Measurements from ENCODE around the gene ATP2B1. TPM values are rescaled to one million over a fixed set of nuclear protein-coding genes. Genes with fewer than 3 reads are reported as not detected.

Gene ATP2B1
- total and polyA plus RNA-seq, 7 donors: 14.3 to 54.0 (median 30.1) TPM

- no peaks in the 10 kb centered on the region for H3K27me3 ChIP-seq (ENCODE audit: insufficient read depth in 3 of 3, low read length in 2 of 3)
- TF ChIP-seq CTCF (IDR thresholded peaks at IDR 0.05): no peak
- DNase-seq: no peak
- no peaks in the 10 kb centered on the region for H3K9me3 ChIP-seq
- no peaks in the 10 kb centered on the region for H3K4me1 ChIP-seq
- no peak overlapping the region for H3K4me3 ChIP-seq
- WGBS, 3 donors: 97% methylated on average over 5 of the region's 5 CpGs
- no peak for ATAC-seq
- H3K36me3 ChIP-seq (ENCODE audit: insufficient read depth in 1 of 2, low read depth in 1 of 2): peaks cover 3 to 81% of the 10 kb centered on the region in 2 donors
- intact Hi-C loops (cut with DNase I): no loop called here
- H3K27ac ChIP-seq: no peak overlapping the region
These were observed 105.0 kb downstream of the ATP2B1 start for GRCh38 chr12:89603678-89604077.

- no peak for TF ChIP-seq CTCF (IDR thresholded peaks at IDR 0.05)
- Histone ChIP-seq H3K27me3 (ENCODE audit: insufficient read depth in 3 of 3, low read length in 2 of 3) (no peaks in the 10 kb centered on the region), H3K27ac (no peak overlapping the region), H3K4me1 (no peaks in the 10 kb centered on the region), H3K36me3 (ENCODE audit: insufficient read depth in 1 of 2, low read depth in 1 of 2) (peaks cover 6 to 76% of the 10 kb centered on the region in 2 donors), H3K4me3 (no peak overlapping the region), H3K9me3 (no peaks in the 10 kb centered on the region)
- DNase-seq (no peak), ATAC-seq (no peak)
- intact Hi-C loops (cut with DNase I): no loop called here
- 92 to 100% (median 98%) methylated on average over 1 of the region's 1 CpG for WGBS, 3 donors
These were observed 110.9 kb downstream of the ATP2B1 start for GRCh38 chr12:89597770-89598169.

GRCh38 chr12:89597210-89597609 is 111.4 kb downstream of the ATP2B1 start:
- 73 to 86% (median 84%) methylated on average over 4 of the region's 4 CpGs for WGBS, 3 donors
- no peaks in the 10 kb centered on the region for H3K4me1 ChIP-seq
- no peak for ATAC-seq

GRCh38 chr12:89593873-89594272 is 114.8 kb downstream of the ATP2B1 start:
- no peaks in the 10 kb centered on the region for H3K9me3 ChIP-seq
- no peak overlapping the region for H3K27ac ChIP-seq
- no peak overlapping the region for H3K4me3 ChIP-seq
- intact Hi-C loops (cut with DNase I): no loop called here
- peaks cover 6 to 74% of the 10 kb centered on the region in 2 donors for H3K36me3 ChIP-seq (ENCODE audit: insufficient read depth in 1 of 2, low read depth in 1 of 2)
- H3K27me3 ChIP-seq (ENCODE audit: insufficient read depth in 3 of 3, low read length in 2 of 3): no peaks in the 10 kb centered on the region
- WGBS, 3 donors: 86 to 90% (median 88%) methylated on average over 5 of the region's 5 CpGs
- DNase-seq (no peak), ATAC-seq (no peak)
- no peaks in the 10 kb centered on the region for H3K4me1 ChIP-seq
- no peak for TF ChIP-seq CTCF (IDR thresholded peaks at IDR 0.05)

More at GRCh38 chr12:89597210-89597609, 111.4 kb downstream of the ATP2B1 start:
- no peaks in the 10 kb centered on the region for H3K27me3 ChIP-seq (ENCODE audit: insufficient read depth in 3 of 3, low read length in 2 of 3)
- H3K9me3 ChIP-seq: no peaks in the 10 kb centered on the region
- H3K27ac ChIP-seq: no peak overlapping the region
- DNase-seq: no peak
- intact Hi-C loops (cut with DNase I): no loop called here
- no peak for TF ChIP-seq CTCF (IDR thresholded peaks at IDR 0.05)
- no peak overlapping the region for H3K4me3 ChIP-seq
- H3K36me3 ChIP-seq (ENCODE audit: insufficient read depth in 1 of 2, low read depth in 1 of 2): peaks cover 6 to 77% of the 10 kb centered on the region in 2 donors

- DNase-seq: no peak
- Histone ChIP-seq H3K9me3 (no peaks in the 10 kb centered on the region), H3K4me1 (no peaks in the 10 kb centered on the region), H3K27ac (no peak overlapping the region), H3K36me3 (ENCODE audit: insufficient read depth in 1 of 2, low read depth in 1 of 2) (peaks cover 2 to 73% of the 10 kb centered on the region in 2 donors), H3K4me3 (no peak overlapping the region), H3K27me3 (ENCODE audit: insufficient read depth in 3 of 3, low read length in 2 of 3) (no peaks in the 10 kb centered on the region)
- WGBS, 3 donors: 86 to 92% (median 87%) methylated on average over 4 of the region's 4 CpGs
- intact Hi-C loops (cut with DNase I): no loop called here
- TF ChIP-seq CTCF (IDR thresholded peaks at IDR 0.05): no peak
- ATAC-seq: no peak
These were observed 115.4 kb downstream of the ATP2B1 start for GRCh38 chr12:89593233-89593632.

All from psoas muscle (tissue), 8 donors.